Keratinocyte (primary cell): Measurements from ENCODE around the gene FOXP4.

ENCODE experiments used
- CTCF ChIP-seq, 3 experiments: IDR thresholded peaks in 1 of 3; conservative IDR thresholded peaks in 1 of 3; optimal IDR thresholded peaks in 1 of 3; 2 replicates in 2 of 3; 3 replicates in 1 of 3; pipeline versions ENCODE3 to v1.5.1; 2011; ENCODE audit warnings: low read length in 3 of 3, mild to moderate bottlenecking in 3 of 3, moderate library complexity in 2 of 3, control low read depth in 1 of 3, inconsistent platforms in 1 of 3; ENCODE audit not compliant: insufficient read depth in 2 of 3; ENCODE audit errors: extremely low read depth in 1 of 3
- EZH2 ChIP-seq: IDR thresholded peaks from one replicate; pipeline ENCODE4 v1.6.1; 2012; ENCODE audit warnings: inconsistent platforms, mild to moderate bottlenecking, low read length, moderate library complexity

GRCh38 chr6:41543087-41543486 lies 3.1 kb upstream of the FOXP4 start:
- TF ChIP-seq CTCF (optimal IDR thresholded peaks at IDR 0.05 in 1 of 3, IDR thresholded peaks at IDR 0.05 in 1 of 3, conservative IDR thresholded peaks at IDR 0.05 in 1 of 3; ENCODE audit: extremely low read depth in 1 of 3, insufficient read depth in 2 of 3, low read length in 3 of 3): no peak
- TF ChIP-seq EZH2: no peak
